HG02588 (cell line): Measurements from ENCODE around the gene NUDT8.
"Not testable (repeated sequence)": the region's sequence is repeated elsewhere in the genome, so short reads cannot be mapped to it uniquely, and the experiment has no call there.

Experiments used
- ATAC-seq: cut with Tn5 transposase; IDR thresholded peaks from one replicate; pipeline ENCODE4 v1.9.1; 2021; ENCODE audit warnings: mild to moderate bottlenecking, moderate library complexity; ENCODE audit not compliant: unreplicated experiment

Gene NUDT8

DNA sequence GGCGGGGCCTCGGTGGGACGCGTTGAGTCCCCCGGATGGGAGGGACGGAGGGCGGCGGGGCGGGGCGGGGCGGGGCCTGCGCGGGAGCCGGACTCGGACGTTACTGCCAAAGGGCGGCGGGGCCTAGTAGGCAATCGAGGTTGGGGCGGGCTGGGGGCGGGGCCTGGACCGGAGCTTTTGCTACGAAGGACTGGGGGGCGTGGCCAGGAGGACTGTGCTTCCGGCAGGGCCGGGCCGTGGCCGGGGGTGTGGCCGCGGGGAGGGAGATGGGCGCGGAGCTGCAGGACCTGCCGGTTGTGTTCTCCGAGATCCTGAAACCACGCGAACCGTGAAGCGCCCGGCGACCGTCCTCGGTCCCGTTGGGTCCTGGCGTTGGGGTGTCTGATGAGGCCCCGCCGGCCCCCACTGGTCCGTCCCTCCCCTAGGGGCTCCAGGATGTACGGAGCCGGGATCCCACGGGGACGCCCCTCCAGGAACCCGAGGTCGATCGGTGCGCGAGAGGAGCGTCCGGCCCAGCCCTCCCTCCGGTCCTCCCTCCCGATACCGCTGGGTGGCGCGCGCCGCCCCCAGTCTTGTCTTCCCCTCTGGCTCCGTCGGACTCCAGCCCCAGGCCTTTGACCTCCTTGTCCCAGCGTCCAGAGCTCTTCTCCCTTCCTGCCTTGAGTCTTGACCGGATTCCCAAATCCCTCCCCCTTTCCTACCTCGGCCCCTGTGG is 648 bp upstream of the NUDT8 start:
- peak; percentile 60 for ATAC-seq

DNA sequence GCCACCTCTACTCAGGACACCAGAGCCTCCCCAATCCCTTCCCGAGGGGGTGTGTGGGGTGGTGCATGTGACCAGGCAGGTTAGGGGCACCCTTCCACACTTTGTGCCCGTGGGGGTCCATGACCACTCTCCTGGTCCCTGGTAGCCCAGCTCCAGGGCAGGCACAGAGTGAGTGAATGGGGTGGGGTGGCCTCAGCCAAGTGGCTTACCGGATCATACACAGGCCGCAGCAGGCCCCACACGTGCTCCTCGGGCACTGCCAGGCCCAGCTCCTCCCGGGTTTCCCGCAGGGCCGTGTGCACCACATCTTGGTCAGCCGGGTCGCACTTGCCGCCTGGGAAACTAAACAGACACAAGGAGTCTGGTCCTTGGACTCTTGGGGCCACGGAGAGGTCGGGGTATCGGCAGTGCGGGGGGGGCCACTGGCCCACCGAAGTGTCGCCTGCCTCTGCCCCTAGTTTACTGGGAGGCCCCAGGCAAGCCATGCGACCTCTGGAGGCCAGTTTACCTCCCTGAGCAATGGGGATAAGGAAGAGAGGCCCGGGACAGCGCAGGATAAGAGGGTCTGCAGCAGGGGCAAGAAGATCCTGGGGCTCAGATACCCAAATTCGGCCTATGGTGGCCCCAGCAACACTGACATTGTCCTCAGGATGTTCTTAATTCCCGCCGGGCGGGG is 889 bp downstream of the NUDT8 start:
- ATAC-seq, result no peak

- ATAC-seq, result no peak
Observed at GRCh38 chr11:67627812-67628624, 1.7 kb downstream of the NUDT8 start.

- no peak for ATAC-seq
Observed at GRCh38 chr11:67627441-67627811, 2.3 kb downstream of the NUDT8 start.

GRCh38 chr11:67626970-67627369 is 2.8 kb downstream of the NUDT8 start:
- no peak for ATAC-seq

- not testable (repeated sequence) for ATAC-seq
Observed at GRCh38 chr11:67626131-67626833, 3.5 kb downstream of the NUDT8 start.

DNA sequence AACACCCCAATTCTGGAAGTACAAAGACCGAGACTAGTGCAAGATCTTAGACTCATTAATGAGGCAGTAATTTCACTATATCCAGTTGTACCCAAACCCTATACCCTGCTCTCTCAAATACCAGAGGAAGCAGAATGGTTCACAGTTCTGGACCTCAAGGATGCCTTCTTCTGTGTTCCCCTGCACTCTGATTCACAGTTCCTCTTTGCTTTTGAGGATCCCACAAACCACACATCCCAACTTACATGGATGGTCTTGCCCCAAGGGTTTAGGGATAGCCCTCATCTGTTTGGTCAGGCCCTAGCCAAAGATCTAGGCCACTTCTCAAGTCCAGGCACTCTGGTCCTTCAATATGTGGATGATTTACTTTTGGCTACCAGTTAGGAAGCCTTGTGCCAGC is 5.9 kb downstream of the NUDT8 start:
- ATAC-seq, result not testable (repeated sequence)

DNA sequence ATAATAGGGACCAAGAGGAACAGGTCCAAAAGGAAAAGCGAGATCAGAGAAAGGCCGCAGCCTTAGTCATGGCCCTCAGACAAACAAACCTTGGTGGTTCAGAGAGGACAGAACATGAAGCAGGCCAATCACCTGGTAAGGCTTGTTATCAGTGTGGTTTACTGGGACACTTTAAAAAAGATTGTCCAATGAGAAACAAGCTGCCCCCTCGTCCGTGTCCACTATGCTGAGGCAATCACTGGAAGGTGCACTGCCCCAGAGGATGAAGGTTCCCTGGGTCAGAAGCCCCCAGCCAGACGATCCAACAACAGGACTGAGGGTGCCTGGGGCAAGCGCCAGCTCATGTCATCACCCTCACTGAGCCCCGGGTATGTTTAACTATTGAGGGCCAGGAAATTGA is 6.8 kb downstream of the NUDT8 start:
- not testable (repeated sequence) for ATAC-seq

- not testable (repeated sequence) for ATAC-seq
Observed at GRCh38 chr11:67621928-67622327, 7.8 kb downstream of the NUDT8 start.

GRCh38 chr11:67620621-67621020 is 9.1 kb downstream of the NUDT8 start:
- not testable (repeated sequence) for ATAC-seq

DNA sequence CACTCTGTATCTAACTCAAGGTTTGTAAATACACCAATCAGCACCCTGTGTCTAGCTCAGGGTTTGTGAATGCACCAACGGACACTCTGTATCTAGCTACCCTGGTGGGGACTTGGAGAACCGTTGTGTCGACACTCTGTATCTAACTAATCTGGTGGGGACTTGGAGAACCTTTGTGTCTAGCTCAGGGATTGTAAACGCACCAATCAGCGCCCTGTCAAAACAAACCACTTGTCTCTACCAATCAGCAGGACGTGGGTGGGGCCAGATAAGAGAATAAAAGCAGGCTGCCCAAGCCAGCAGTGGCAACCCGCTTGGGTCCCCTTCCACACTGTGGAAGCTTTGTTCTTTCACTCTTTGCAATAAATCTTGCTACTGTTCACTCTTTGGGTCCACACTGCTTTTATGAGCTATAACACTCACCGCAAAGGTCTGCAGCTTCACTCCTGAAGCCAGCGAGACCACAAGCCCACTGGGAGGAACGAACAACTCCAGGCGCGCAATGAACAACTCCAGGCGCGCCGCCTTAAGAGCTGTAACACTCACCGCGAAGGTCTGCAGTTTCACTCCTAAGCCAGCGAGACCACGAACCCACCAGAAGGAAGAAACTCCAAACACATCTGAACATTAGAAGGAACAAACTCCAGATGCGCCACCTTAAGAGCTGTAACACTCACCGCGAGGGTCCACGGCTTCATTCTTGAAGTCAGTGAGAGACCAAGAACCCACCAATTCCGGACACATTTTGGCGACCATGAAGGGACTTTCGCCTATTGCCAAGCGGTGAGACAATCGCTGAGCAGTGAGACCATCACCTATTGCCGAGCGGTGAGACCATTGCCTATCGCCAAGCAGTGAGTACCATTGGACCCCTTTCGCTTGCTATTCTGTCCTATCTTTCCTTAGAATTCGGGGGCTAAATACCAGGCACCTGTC is 9.8 kb downstream of the NUDT8 start:
- not testable (repeated sequence) for ATAC-seq

- ATAC-seq, result not testable (repeated sequence)
Observed at GRCh38 chr11:67618901-67619659, 10.7 kb downstream of the NUDT8 start.

GRCh38 chr11:67617243-67617953 is 12.3 kb downstream of the NUDT8 start:
- ATAC-seq, result no peak

DNA sequence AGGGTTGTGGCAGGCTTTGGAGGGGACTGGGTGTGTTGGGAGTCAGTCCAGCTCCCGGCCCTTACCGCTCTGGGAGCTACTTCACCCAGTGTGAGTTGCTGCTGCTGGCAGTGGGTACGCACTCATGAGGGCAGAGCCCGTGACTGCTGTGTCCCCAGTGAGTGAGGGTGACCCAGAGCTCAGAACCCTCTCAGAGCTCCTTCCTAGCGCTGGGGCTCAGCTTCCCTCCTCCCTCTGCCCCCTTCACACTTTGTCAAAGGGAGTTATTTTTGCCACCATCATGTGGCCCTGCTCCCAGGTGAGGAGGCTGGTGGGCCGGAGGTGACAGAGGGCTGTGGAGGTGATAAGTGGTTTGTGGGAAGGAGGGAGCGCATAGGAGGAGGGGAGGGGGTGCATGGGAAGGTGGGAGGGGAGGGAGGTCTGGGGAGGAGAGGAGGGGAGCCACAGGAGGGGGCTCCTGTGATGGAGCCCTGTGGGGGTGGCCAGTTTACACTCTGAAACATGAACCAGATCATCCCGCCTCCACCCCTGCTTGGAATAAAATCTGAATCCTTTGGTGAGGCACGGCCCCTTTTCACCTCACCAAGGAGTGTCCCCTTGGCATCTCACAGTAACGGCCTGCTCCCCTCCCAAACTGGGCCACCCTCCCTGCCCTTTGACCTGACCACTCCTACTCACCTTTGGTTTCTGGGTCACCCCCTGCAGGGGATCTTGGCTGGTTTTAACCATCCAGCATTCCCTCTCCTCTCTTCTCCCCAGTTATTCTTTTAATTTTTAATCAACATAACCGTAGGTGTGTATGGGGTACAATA is 13.1 kb downstream of the NUDT8 start:
- ATAC-seq, result no peak

DNA sequence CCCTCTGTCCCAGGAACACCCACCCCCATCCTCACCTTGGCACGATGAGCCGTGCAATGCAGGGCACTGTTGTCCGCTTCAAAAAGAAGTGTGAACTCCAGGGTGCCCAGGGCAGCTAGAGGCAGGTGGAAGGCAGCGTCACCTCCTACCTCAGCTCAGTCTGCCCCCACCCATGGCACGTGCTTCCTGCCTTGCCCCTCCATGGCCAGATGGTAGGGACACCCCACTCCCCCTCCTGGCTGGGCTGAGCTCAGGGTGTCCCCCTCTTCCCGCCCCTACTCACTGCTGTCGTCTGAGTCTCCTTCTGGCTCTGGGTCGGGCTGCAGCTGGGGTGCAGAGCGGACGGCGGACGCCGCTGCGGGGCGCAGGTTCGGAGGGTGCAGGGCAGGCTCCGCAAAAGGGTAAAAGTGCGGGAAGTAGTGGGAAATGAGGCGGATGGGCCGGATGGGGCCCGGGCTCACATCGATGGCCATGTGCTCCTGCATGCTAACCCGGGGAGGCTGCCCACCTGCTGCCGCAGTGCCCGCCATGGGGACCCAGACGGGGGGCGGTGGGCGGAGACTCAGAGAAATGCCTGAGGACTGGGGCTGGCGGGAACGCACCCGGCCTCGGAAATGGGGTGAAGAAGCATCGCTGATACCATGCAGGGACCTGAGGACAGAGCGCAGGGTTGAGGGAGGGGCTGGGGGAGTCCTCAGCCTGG is 13.9 kb downstream of the NUDT8 start:
- no peak for ATAC-seq

DNA sequence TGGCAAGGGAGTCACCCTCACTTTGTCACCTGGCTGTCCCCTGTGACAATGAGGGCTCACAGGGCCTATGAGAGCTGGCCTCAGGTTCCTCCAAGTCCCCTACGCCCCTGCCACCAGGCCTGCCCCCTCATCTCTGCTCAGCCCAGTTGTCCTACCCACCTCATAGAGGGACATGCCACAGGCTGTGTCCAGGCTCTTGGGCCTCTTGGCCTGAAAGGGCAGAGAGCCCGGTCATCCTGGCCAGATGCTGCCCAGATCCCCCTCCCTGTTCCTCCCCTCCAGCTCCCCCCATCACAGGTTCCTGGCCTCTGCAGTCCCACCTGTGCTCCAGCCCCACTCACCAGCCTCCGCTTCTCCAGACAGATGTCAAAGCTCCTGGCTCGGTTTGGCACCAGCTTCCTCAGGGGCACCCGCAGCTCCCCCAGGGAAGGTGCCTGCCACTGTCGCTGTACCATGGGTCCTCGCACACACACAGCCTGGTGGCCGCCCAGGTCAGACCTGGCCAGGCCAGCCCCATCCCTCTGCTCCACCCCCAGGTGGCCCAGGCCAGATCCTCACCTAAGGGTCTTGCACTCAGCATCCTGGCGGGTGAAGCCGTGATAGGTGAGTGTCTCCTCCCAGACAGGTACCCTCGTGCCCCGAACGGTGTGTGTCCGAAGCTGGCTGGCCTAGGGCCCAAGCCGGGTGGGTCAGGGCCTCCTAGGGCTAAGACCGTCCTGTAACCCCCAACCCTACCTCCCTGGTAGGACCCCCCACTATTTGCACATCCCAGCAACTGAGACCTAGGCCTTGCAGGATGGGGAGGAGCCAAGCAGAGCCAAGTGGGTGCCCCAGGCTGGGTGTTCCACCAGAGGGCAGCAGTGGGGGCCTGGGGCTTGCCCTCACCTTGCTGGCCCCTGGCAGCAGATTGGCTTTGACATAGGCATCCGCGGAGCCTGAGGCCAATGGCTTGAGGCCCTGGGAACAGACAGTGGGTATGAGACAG is 14.7 kb downstream of the NUDT8 start:
- no peak for ATAC-seq
